Ishikawa (cell line): ENCODE data around the gene BPGM.

Experiments used
- MAX ChIP-seq: IDR thresholded peaks from 2 replicates; pipeline ENCODE4 v1.6.1; 2012
- RAD21 ChIP-seq: IDR thresholded peaks from 2 replicates; pipeline ENCODE4 v1.6.1; 2012; ENCODE audit warnings: low read depth
- REST ChIP-seq: IDR thresholded peaks from 2 replicates; pipeline ENCODE4 v1.6.1; 2012; ENCODE audit warnings: low read depth, mild to moderate bottlenecking
- ZBTB7A ChIP-seq: IDR thresholded peaks from 2 replicates; pipeline ENCODE4 v1.6.1; 2012; ENCODE audit warnings: low read depth

GRCh38 chr7:134703241-134703594 is 56.6 kb downstream of the BPGM start:
- TF ChIP-seq RAD21 (no peak), MAX (no peak), ZBTB7A (no peak), REST (no peak)
